GM23338 (cell line): ENCODE results near the gene BNIP3. TPM values are rescaled to one million over a fixed set of nuclear protein-coding genes. Genes with fewer than 3 reads are reported as not detected.

ENCODE experiments used
- ATAC-seq: fragments of 200-7000 bp; cut with Tn5 transposase; 3 replicates; pipeline ENCODE4 v1.9.1; 2020
- DNase-seq: peaks from one replicate; pipeline ENCODE4 v3.0.0-alpha.2; 2015; ENCODE audit warnings: low spot score
- H2AFZ ChIP-seq: fragments of 200-600 bp; sonication (generic); 2 replicates; pipeline ENCODE4 v1.8.0; 2016; ENCODE audit warnings: antibody characterized with exemption, mild to moderate bottlenecking, moderate library complexity
- H3F3A ChIP-seq: fragments of 200-600 bp; sonication (generic); replicated peaks from 2 replicates; pipeline ENCODE4 v1.8.0; 2017; ENCODE audit warnings: antibody characterized with exemption, mixed run types, low read depth
- H3K27ac ChIP-seq: fragments of 200-600 bp; sonication (generic); 2 replicates; pipeline ENCODE4 v1.6.1; 2016; ENCODE audit warnings: low read depth
- H3K27me3 ChIP-seq: fragments of 200-600 bp; sonication (generic); 2 replicates; pipeline ENCODE4 v1.8.0; 2016; ENCODE audit warnings: mild to moderate bottlenecking, mixed run types, moderate library complexity; ENCODE audit not compliant: insufficient read depth
- H3K36me3 ChIP-seq: fragments of 200-600 bp; sonication (generic); 2 replicates; pipeline ENCODE4 v1.8.0; 2016; ENCODE audit warnings: mild to moderate bottlenecking; ENCODE audit not compliant: insufficient read depth
- H3K4me1 ChIP-seq: fragments of 200-600 bp; sonication (generic); 2 replicates; pipeline ENCODE4 v1.8.0; 2016; ENCODE audit warnings: mild to moderate bottlenecking, moderate library complexity; ENCODE audit not compliant: insufficient read depth
- H3K4me2 ChIP-seq: fragments of 200-600 bp; sonication (generic); 2 replicates; pipeline ENCODE4 v1.7.1; 2017; ENCODE audit warnings: mixed run types
- H3K4me3 ChIP-seq: fragments of 200-600 bp; sonication (generic); 2 replicates; pipeline ENCODE4 v1.6.1; 2016; ENCODE audit warnings: mixed run types
- H3K79me2 ChIP-seq: fragments of 200-600 bp; sonication (generic); replicated peaks from 2 replicates; pipeline ENCODE4 v1.8.0; 2017; ENCODE audit warnings: mild to moderate bottlenecking; ENCODE audit not compliant: insufficient read depth
- H3K9me2 ChIP-seq: fragments of 200-600 bp; sonication (generic); 2 replicates; pipeline ENCODE4 v1.8.0; 2017; ENCODE audit not compliant: insufficient read depth
- H4K20me1 ChIP-seq: fragments of 200-600 bp; sonication (generic); replicated peaks from 2 replicates; pipeline ENCODE4 v1.8.0; 2017; ENCODE audit warnings: mild to moderate bottlenecking; ENCODE audit not compliant: insufficient read depth
- H3K27ac Mint-ChIP-seq: 2 replicates; pipeline ENCODE4 v1.8.0; 2020; ENCODE audit warnings: inconsistent platforms, mild to moderate bottlenecking, moderate library complexity, mixed read lengths
- H3K27me3 Mint-ChIP-seq: 3 replicates; pipeline ENCODE4 v1.8.0; 2022; ENCODE audit warnings: low read depth, mild to moderate bottlenecking, moderate library complexity, mixed read lengths, inconsistent platforms; ENCODE audit not compliant: insufficient read depth, poor library complexity
- H3K36me3 Mint-ChIP-seq: 3 replicates; pipeline ENCODE4 v1.8.0; 2021; ENCODE audit warnings: low read depth, mild to moderate bottlenecking, inconsistent platforms, moderate library complexity, mixed read lengths
- H3K4me1 Mint-ChIP-seq: 3 replicates; pipeline ENCODE4 v1.8.0; 2020; ENCODE audit warnings: mild to moderate bottlenecking, inconsistent platforms, mixed read lengths
- H3K4me3 Mint-ChIP-seq: 3 replicates; pipeline ENCODE4 v1.8.0; 2021; ENCODE audit warnings: moderate library complexity, mild to moderate bottlenecking, inconsistent platforms, mixed read lengths
- H3K9me3 Mint-ChIP-seq: 3 replicates; pipeline ENCODE4 v1.8.0; 2020; ENCODE audit warnings: moderate library complexity, mild to moderate bottlenecking, inconsistent platforms, mixed read lengths
- CREB1 ChIP-seq: fragments of 250-450 bp; sonication (Bioruptor Pico); IDR thresholded peaks from 2 replicates; pipeline ENCODE4 v1.5.0; 2020; ENCODE audit warnings: low read depth, mild to moderate bottlenecking, moderate library complexity
- EZH2 ChIP-seq: fragments of 200-600 bp; sonication (generic); IDR thresholded peaks from one replicate; pipeline ENCODE4 v1.8.0; 2017; ENCODE audit warnings: antibody characterized with exemption, mild to moderate bottlenecking, low read depth; ENCODE audit not compliant: unreplicated experiment
- EZH2phosphoT487 ChIP-seq: fragments of 200-600 bp; sonication (generic); IDR thresholded peaks from one replicate; pipeline ENCODE4 v1.8.1; 2018; ENCODE audit warnings: antibody characterized with exemption; ENCODE audit not compliant: unreplicated experiment
- JUNB ChIP-seq: IDR thresholded peaks from one replicate; pipeline ENCODE4 v1.6.1; 2016; ENCODE audit warnings: antibody characterized with exemption; ENCODE audit not compliant: unreplicated experiment
- POLR2AphosphoS5 ChIP-seq: IDR thresholded peaks from 2 replicates; pipeline ENCODE4 v1.6.1; 2016; ENCODE audit warnings: antibody characterized with exemption, low read depth
- STAT1 ChIP-seq: IDR thresholded peaks from one replicate; pipeline ENCODE4 v1.6.1; 2016; ENCODE audit warnings: antibody characterized with exemption; ENCODE audit not compliant: unreplicated experiment
- ZNF114 ChIP-seq: fragments of 250-450 bp; sonication (Bioruptor Pico); IDR thresholded peaks from 2 replicates; pipeline ENCODE4 v1.5.0; 2020; ENCODE audit warnings: mild to moderate bottlenecking, moderate library complexity
- ZNF331 ChIP-seq: fragments of 250-450 bp; sonication (Bioruptor Pico); IDR thresholded peaks from 2 replicates; pipeline ENCODE4 v1.5.0; 2020; ENCODE audit warnings: low read depth, mild to moderate bottlenecking, moderate library complexity
- polyA plus RNA-seq: library from polyadenylated mRNA; unstranded; fragments of >200 nt; fragmentation: Nextera tagmentation; extraction: Ambion mirVana; gene quantifications from 2 replicates; pipeline ENCODE4 v1.2.1, GENCODE V29; 2016
- total RNA-seq: library from RNA; depleted of rRNA; stranded (reverse); fragments of >200 nt; shearing (Covaris generic); gene quantifications from 2 replicates; pipeline ENCODE4 v1.2.3, GENCODE V29; 2014
- TF ChIP-seq, protein P1 (sequence below): fragments of 250-450 bp; sonication (Bioruptor Pico); IDR thresholded peaks from 2 replicates; pipeline ENCODE4 v1.5.0; 2020; ENCODE audit warnings: mild to moderate bottlenecking, moderate library complexity
- TF ChIP-seq, protein P2 (sequence below): IDR thresholded peaks from one replicate; pipeline ENCODE4 v1.6.1; 2018; ENCODE audit warnings: antibody characterized with exemption; ENCODE audit not compliant: unreplicated experiment
- TF ChIP-seq, protein P3 (sequence below): IDR thresholded peaks from 2 replicates; pipeline ENCODE4 v1.6.1; 2016; ENCODE audit warnings: antibody characterized with exemption

The BNIP3 gene
- total and polyA plus RNA-seq, 2 experiments from 2014 or later: 46.3 to 75.0 TPM

DNA sequence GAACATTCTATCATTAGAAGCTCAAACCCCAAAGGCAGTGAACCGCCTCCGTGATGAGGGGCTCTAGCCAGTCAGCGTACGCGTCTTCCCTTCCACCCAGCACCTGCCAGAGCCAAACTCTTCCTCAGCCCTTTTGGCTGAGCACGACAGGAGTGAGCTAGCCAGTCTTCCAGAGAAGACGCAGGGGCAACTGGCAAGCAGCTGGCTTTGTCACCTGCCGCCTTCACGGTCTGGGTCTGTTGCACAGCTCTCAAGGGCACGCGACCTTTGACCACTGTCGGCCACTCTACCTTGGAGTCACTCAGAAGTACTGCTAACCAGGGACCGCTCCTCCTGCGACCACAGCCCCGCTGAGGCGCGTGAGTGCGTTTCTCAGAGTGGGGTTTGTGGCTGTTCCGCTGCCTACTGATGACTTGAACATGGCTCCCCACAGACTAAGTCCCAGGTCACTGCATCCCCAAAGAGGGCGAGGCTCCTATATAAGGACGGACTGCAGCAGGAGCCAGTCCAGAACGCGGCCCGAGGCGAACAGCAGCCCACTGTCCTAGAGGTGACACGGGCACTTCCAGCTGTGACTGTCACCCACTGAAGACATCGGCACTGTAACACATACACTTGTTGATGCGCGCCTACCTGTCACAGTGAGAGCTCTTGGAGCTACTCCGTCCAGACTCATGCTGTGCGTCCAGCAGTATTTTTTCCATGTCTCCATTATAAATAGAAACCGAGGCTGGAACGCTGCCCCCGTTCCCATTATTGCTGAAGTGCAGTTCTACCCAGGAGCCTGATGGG is 8.4 kb downstream of the BNIP3 start (continued):
- TF ChIP-seq, protein P1, sequence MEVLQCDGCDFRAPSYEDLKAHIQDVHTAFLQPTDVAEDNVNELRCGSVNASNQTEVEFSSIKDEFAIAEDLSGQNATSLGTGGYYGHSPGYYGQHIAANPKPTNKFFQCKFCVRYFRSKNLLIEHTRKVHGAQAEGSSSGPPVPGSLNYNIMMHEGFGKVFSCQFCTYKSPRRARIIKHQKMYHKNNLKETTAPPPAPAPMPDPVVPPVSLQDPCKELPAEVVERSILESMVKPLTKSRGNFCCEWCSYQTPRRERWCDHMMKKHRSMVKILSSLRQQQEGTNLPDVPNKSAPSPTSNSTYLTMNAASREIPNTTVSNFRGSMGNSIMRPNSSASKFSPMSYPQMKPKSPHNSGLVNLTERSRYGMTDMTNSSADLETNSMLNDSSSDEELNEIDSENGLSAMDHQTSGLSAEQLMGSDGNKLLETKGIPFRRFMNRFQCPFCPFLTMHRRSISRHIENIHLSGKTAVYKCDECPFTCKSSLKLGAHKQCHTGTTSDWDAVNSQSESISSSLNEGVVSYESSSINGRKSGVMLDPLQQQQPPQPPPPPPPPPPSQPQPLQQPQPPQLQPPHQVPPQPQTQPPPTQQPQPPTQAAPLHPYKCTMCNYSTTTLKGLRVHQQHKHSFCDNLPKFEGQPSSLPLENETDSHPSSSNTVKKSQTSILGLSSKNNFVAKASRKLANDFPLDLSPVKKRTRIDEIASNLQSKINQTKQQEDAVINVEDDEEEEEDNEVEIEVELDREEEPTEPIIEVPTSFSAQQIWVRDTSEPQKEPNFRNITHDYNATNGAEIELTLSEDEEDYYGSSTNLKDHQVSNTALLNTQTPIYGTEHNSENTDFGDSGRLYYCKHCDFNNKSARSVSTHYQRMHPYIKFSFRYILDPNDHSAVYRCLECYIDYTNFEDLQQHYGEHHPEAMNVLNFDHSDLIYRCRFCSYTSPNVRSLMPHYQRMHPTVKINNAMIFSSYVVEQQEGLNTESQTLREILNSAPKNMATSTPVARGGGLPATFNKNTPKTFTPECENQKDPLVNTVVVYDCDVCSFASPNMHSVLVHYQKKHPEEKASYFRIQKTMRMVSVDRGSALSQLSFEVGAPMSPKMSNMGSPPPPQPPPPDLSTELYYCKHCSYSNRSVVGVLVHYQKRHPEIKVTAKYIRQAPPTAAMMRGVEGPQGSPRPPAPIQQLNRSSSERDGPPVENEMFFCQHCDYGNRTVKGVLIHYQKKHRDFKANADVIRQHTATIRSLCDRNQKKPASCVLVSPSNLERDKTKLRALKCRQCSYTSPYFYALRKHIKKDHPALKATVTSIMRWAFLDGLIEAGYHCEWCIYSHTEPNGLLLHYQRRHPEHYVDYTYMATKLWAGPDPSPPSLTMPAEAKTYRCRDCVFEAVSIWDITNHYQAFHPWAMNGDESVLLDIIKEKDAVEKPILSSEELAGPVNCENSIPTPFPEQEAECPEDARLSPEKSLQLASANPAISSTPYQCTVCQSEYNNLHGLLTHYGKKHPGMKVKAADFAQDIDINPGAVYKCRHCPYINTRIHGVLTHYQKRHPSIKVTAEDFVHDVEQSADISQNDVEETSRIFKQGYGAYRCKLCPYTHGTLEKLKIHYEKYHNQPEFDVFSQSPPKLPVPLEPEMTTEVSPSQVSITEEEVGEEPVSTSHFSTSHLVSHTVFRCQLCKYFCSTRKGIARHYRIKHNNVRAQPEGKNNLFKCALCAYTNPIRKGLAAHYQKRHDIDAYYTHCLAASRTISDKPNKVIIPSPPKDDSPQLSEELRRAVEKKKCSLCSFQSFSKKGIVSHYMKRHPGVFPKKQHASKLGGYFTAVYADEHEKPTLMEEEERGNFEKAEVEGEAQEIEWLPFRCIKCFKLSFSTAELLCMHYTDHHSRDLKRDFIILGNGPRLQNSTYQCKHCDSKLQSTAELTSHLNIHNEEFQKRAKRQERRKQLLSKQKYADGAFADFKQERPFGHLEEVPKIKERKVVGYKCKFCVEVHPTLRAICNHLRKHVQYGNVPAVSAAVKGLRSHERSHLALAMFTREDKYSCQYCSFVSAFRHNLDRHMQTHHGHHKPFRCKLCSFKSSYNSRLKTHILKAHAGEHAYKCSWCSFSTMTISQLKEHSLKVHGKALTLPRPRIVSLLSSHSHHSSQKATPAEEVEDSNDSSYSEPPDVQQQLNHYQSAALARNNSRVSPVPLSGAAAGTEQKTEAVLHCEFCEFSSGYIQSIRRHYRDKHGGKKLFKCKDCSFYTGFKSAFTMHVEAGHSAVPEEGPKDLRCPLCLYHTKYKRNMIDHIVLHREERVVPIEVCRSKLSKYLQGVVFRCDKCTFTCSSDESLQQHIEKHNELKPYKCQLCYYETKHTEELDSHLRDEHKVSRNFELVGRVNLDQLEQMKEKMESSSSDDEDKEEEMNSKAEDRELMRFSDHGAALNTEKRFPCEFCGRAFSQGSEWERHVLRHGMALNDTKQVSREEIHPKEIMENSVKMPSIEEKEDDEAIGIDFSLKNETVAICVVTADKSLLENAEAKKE (CRISPR knock-in tag): no peak
- TF ChIP-seq EZH2phosphoT487 (no peak), POLR2AphosphoS5 (no peak), JUNB (no peak), ZNF331 (CRISPR knock-in tag) (no peak), STAT1 (no peak)

DNA sequence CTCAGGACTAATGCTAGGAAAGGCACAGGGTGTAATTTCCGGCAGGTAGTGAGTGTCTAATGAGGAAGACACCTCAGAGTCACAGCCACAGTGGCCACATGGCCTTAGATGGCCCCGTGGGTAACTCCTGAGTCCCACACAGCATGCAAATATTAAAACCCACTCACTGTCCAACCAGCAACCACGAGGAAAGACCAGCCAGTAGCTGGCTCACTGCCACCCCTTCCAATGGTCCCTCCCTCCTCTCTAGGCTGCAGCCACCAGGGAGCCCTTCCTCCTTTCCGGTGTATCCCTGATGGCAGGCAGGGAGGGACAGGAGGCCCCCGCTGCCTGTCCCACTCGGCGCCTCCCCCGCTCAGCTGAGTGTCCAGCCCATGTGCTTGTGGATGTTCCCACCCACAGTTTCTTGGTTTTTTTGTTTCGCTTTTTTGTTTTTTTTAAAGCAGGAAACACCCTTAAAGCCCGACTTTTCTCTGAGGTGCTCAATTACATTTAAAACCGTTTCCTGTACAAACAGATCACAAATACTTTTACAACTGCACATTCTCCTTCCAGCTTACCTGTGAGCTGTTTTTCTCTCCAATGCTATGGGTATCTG is 9.2 kb downstream of the BNIP3 start:
- Histone ChIP-seq H3K27ac (no peak overlapping the region), H3F3A (no peaks in the 10 kb centered on the region), H3K4me2 (no peak overlapping the region), H3K9me2 (no peaks in the 10 kb centered on the region), H3K27me3 (no peaks in the 10 kb centered on the region), H2AFZ (no peak overlapping the region), H3K36me3 (peaks cover 3% of the 10 kb centered on the region; the same call in 1 of the 2 replicates), H3K4me3 (no peak overlapping the region), H4K20me1 (peaks cover 14% of the 10 kb centered on the region), H3K4me1 (peaks cover 4% of the 10 kb centered on the region; the same call in 1 of the 2 replicates), H3K79me2 (peaks cover 39% of the 10 kb centered on the region)
- peak; percentile 34; the same call in 1 of the 3 replicates for ATAC-seq
- Mint-ChIP-seq H3K9me3 (no peaks in the 10 kb centered on the region; the same call in 2 of the 3 replicates), H3K4me1 (peaks cover 7% of the 10 kb centered on the region; the same call in 2 of the 3 replicates), H3K4me3 (no peak overlapping the region), H3K27me3 (peaks cover 5% of the 10 kb centered on the region), H3K27ac (peak overlapping the region; percentile 36; the same call in 1 of the 2 replicates), H3K36me3 (peaks cover 39% of the 10 kb centered on the region)
- no peak for DNase-seq
- TF ChIP-seq, protein P2, sequence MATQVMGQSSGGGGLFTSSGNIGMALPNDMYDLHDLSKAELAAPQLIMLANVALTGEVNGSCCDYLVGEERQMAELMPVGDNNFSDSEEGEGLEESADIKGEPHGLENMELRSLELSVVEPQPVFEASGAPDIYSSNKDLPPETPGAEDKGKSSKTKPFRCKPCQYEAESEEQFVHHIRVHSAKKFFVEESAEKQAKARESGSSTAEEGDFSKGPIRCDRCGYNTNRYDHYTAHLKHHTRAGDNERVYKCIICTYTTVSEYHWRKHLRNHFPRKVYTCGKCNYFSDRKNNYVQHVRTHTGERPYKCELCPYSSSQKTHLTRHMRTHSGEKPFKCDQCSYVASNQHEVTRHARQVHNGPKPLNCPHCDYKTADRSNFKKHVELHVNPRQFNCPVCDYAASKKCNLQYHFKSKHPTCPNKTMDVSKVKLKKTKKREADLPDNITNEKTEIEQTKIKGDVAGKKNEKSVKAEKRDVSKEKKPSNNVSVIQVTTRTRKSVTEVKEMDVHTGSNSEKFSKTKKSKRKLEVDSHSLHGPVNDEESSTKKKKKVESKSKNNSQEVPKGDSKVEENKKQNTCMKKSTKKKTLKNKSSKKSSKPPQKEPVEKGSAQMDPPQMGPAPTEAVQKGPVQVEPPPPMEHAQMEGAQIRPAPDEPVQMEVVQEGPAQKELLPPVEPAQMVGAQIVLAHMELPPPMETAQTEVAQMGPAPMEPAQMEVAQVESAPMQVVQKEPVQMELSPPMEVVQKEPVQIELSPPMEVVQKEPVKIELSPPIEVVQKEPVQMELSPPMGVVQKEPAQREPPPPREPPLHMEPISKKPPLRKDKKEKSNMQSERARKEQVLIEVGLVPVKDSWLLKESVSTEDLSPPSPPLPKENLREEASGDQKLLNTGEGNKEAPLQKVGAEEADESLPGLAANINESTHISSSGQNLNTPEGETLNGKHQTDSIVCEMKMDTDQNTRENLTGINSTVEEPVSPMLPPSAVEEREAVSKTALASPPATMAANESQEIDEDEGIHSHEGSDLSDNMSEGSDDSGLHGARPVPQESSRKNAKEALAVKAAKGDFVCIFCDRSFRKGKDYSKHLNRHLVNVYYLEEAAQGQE: no peak
- TF ChIP-seq CREB1 (CRISPR knock-in tag) (no peak), EZH2phosphoT487 (no peak), STAT1 (no peak), EZH2 (no peak), POLR2AphosphoS5 (no peak), ZNF114 (CRISPR knock-in tag) (no peak), ZNF331 (CRISPR knock-in tag) (no peak)
- TF ChIP-seq, protein P3, sequence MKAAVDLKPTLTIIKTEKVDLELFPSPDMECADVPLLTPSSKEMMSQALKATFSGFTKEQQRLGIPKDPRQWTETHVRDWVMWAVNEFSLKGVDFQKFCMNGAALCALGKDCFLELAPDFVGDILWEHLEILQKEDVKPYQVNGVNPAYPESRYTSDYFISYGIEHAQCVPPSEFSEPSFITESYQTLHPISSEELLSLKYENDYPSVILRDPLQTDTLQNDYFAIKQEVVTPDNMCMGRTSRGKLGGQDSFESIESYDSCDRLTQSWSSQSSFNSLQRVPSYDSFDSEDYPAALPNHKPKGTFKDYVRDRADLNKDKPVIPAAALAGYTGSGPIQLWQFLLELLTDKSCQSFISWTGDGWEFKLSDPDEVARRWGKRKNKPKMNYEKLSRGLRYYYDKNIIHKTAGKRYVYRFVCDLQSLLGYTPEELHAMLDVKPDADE: no peak
